Heart left ventricle (tissue), 16 donors: ENCODE results near the gene GTF3C1. TPM values are rescaled to one million over a fixed set of nuclear protein-coding genes. Genes with fewer than 3 reads are reported as not detected.

Experiments
- ATAC-seq, 4 donors: fragments of 200-7000 bp; cut with Tn5 transposase; one replicate each; pipeline ENCODE4 v1.9.1; 2020 to 2022; ENCODE audit warnings: moderate library complexity in 4 of 4, mild to moderate bottlenecking in 3 of 4, moderate number of reproducible peaks in 1 of 4
- DNase-seq, 5 donors: peaks; one replicate each; pipeline ENCODE4 v3.0.0-alpha.2; 2020
- H3K27ac ChIP-seq, 12 donors: fragments of 200-600 bp; sonication (generic) in 4 of 12; one replicate each; pipeline versions ENCODE4 v1.5.0 to v1.8.0; 2016 to 2022; ENCODE audit warnings: mild to moderate bottlenecking in 2 of 12
- H3K27me3 ChIP-seq, 9 donors: fragments of 200-600 bp; sonication (generic) in 2 of 9; one replicate each; pipeline versions ENCODE4 v1.5.1 to v1.8.0; 2016 to 2022; ENCODE audit warnings: mild to moderate bottlenecking in 3 of 9
- H3K36me3 ChIP-seq, 9 donors: fragments of 200-600 bp; sonication (generic) in 2 of 9; one replicate each; pipeline versions ENCODE4 v1.5.0 to v1.8.0; 2018 to 2022; ENCODE audit warnings: mild to moderate bottlenecking in 2 of 9
- H3K4me1 ChIP-seq, 12 donors: fragments of 200-600 bp; sonication (generic) in 4 of 12; one replicate each; pipeline versions ENCODE4 v1.5.0 to v1.8.0; 2016 to 2022; ENCODE audit warnings: mild to moderate bottlenecking in 3 of 12
- H3K4me3 ChIP-seq, 12 donors: fragments of 200-600 bp; sonication (generic) in 4 of 12; one replicate each; pipeline versions ENCODE4 v1.5.0 to v1.8.0; 2017 to 2022; ENCODE audit warnings: mild to moderate bottlenecking in 9 of 12, moderate library complexity in 4 of 12
- H3K9me3 ChIP-seq, 12 donors: fragments of 200-600 bp; sonication (generic) in 4 of 12; one replicate each; pipeline versions ENCODE4 v1.5.0 to v1.8.0; 2016 to 2022; ENCODE audit warnings: mild to moderate bottlenecking in 1 of 12
- POLR2A ChIP-seq, 2 donors: fragments of 450-650 bp; IDR thresholded peaks; one replicate each; pipeline ENCODE4 v1.6.1; 2017; ENCODE audit warnings: antibody characterized with exemption in 2 of 2, mild to moderate bottlenecking in 2 of 2, moderate library complexity in 2 of 2
- WGBS, 4 donors: extraction: QIAGEN DNeasy Blood & Tissue Kit in 2 of 4; methylation state at CpG; one replicate each; pipeline versions ENCODE4 v1.1.5 to v1.1.7; 2013 to 2018; 5-methylcytosine and 5-hydroxymethylcytosine counted together
- intact Hi-C, 10 donors: fragments of 100-400 bp; cut with DNase I; formaldehyde crosslinking; loops; one replicate each; pipeline versions ENCODE4 v1.11.1 to v1.14.2; 2022
- polyA plus RNA-seq, 2 donors: library from polyadenylated mRNA; stranded (reverse); fragments of 200-250 nt; gene quantifications; one replicate each; pipeline ENCODE4 v1.2.3, GENCODE V29; 2013
- total RNA-seq, 9 donors: library from RNA; depleted of rRNA in 2 of 9; stranded (reverse); fragments of >200 nt in 2 of 9; fragmentation: NEBNext Ultra II Directional in 3 of 9; extraction: Animal tissue kit (Norgen Biotek cat#: 25700) in 3 of 9; gene quantifications; one replicate each; pipeline versions ENCODE4 v1.1.0 to v1.2.4, GENCODE V29; 2016 to 2023
- TF ChIP-seq, protein P1 (sequence below), 12 donors: fragments of 200-600 bp; sonication (generic) in 4 of 12; IDR thresholded peaks; one replicate each; pipeline versions ENCODE4 v1.5.0 to v1.8.0; 2018 to 2022; ENCODE audit warnings: antibody characterized with exemption in 12 of 12, mild to moderate bottlenecking in 5 of 12
- donor health status: ischemic (EF 13 %, LVEDD 7.1; RV severe dilation, severe dysfunction).
- donor health status: healthy with polysubstance abuse.
- donor health status: DM: no; HTN: yes; CAD: no.
- donor health status: DM: no; HTN: no; CAD: no.
- donor health status: ischemic (EF 25% LVEDD 6.9; RV normal size, moderate dysfunction).
- donor health status: ischemic (EF 25% LVEDD 5.7; RV mildly dilated, moderate dysfunction).
- donor health status: healthy.
- donor health status: DM: yes; HTN: yes; CAD: no.
- donor health status: ischemic (EF 35%, LVEDD 5.7; RV mildly dilated, moderate dysfunction).
- donor health status: nonischemic (EF 11% LVEDD 7.7; RV severe dilation, severe dysfunction).
- donor health status: DM: yes; HTN: yes; CAD: no.
- donor health status: PGD.
- donor health status: ischemic (EF 29% LVEDD 5.4; RV normal size, mild dysfunction).
- donor health status: nonischemic (EF 23%, LVEDD 6.1; RV moderate dilation, normal function).

Gene GTF3C1
- total and polyA plus RNA-seq, 11 donors: 48.1 to 80.3 (median 69.5) TPM

DNA sequence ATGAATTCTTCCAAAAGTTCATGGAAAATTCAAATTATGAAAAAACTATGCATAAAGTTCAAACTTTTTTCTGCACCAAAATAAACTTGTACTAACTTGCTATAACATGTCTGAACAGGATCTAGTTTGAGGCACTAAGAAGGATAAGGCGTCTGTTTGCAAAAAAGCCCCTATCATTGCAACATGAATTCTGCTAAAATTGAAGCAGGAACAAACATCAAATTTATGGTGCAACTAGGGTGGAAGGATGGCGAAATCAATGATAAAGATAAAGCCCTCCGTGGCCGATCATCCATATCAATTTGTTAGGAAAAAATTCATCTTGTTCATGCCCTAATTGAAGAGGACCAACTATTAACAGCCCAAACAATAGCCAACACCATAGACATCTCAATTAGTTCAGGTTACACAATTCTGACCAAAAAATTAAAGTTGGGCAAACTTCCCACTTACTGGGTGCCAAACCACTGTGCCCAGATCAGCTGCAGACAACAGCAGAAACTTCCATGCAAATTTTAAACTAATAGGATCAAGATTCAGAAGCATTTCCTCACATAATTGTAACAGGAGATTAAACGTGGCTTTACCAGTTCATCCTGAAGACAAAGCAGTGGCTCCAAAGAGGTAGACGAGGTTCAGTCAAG is 134.8 kb downstream of the GTF3C1 start:
- H3K27me3 ChIP-seq: no peaks in the 10 kb centered on the region
- peak overlapping the region in 1 of 12 donors; percentile 54 for H3K27ac ChIP-seq
- peaks cover 0 to 19% (median 0%) of the 10 kb centered on the region in 12 donors for H3K4me1 ChIP-seq
- no peak for ATAC-seq
- no peak overlapping the region for H3K4me3 ChIP-seq
- peaks cover 0 to 9% (median 0%) of the 10 kb centered on the region in 12 donors for H3K9me3 ChIP-seq
- no peak for DNase-seq
- intact Hi-C loops: no loop called here
- 73 to 78% (median 77%) methylated on average over 6 of the region's 6 CpGs for WGBS, 4 donors
- TF ChIP-seq, protein P1, sequence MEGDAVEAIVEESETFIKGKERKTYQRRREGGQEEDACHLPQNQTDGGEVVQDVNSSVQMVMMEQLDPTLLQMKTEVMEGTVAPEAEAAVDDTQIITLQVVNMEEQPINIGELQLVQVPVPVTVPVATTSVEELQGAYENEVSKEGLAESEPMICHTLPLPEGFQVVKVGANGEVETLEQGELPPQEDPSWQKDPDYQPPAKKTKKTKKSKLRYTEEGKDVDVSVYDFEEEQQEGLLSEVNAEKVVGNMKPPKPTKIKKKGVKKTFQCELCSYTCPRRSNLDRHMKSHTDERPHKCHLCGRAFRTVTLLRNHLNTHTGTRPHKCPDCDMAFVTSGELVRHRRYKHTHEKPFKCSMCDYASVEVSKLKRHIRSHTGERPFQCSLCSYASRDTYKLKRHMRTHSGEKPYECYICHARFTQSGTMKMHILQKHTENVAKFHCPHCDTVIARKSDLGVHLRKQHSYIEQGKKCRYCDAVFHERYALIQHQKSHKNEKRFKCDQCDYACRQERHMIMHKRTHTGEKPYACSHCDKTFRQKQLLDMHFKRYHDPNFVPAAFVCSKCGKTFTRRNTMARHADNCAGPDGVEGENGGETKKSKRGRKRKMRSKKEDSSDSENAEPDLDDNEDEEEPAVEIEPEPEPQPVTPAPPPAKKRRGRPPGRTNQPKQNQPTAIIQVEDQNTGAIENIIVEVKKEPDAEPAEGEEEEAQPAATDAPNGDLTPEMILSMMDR (IDR thresholded peaks at IDR 0.05): no peak
- TF ChIP-seq POLR2A (IDR thresholded peaks at IDR 0.05): no peak
- no peaks in the 10 kb centered on the region for H3K36me3 ChIP-seq

DNA sequence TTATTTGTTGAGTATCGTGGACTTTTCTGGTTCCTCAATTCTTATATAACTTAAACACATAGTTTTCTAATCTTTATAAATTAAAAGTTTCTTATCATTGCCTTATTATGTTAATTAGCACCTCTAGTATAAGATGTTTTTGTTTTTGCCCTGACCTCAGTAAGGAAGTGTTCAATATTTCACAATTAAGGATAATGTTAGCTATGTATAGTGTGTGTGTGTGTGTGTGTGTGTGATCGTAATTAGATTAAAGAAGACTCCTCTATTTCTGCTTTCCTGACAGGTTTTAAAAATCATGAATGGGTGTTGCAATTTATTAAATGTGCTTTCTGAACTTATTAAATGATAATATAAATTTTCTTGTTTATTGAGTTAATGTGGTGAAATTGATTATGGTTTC is 135.8 kb downstream of the GTF3C1 start:
- peaks cover 0 to 10% (median 0%) of the 10 kb centered on the region in 12 donors for H3K9me3 ChIP-seq
- TF ChIP-seq, protein P1 (IDR thresholded peaks at IDR 0.05): no peak
- no peak for TF ChIP-seq POLR2A (IDR thresholded peaks at IDR 0.05)
- H3K4me3 ChIP-seq: no peak overlapping the region
- no peaks in the 10 kb centered on the region for H3K27me3 ChIP-seq
- ATAC-seq: no peak
- 76 to 88% (median 85%) methylated on average over 2 of the region's 2 CpGs for WGBS, 4 donors
- H3K4me1 ChIP-seq: peaks cover 0 to 19% (median 0%) of the 10 kb centered on the region in 12 donors
- intact Hi-C loops: no loop called here
- no peaks in the 10 kb centered on the region for H3K36me3 ChIP-seq
- no peak overlapping the region for H3K27ac ChIP-seq
- DNase-seq: no peak

DNA sequence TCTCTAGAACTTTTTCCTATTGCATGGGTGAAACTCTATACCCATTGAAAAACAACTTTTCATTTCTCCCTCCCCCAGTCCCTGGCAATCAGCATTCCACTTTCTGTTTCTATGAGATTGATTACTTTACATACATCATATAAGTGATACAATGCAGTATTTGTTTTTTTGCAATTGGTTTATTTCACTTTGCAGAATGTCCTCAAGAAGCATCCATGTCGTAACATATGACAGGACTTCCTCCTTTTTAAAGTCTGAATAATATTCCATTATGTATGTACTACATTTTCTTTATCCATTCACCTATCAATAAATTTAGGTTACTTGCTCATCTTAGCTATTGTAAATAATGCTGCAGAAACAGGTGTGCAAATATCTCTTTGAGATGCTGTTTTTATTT is 139.0 kb downstream of the GTF3C1 start:
- Histone ChIP-seq H3K4me1 (peaks cover 0 to 45% (median 0%) of the 10 kb centered on the region in 12 donors), H3K27me3 (peaks cover 0 to 2% (median 0%) of the 10 kb centered on the region in 9 donors), H3K4me3 (no peak overlapping the region), H3K27ac (no peak overlapping the region), H3K36me3 (no peaks in the 10 kb centered on the region), H3K9me3 (peaks cover 0 to 10% (median 0%) of the 10 kb centered on the region in 12 donors)
- intact Hi-C loops: no loop called here
- no peak for TF ChIP-seq POLR2A (IDR thresholded peaks at IDR 0.05)
- TF ChIP-seq, protein P1 (IDR thresholded peaks at IDR 0.05): no peak
- ATAC-seq: no peak
- DNase-seq: no peak
- 80 to 87% (median 82%) methylated on average over 1 of the region's 1 CpG for WGBS, 4 donors

Other genes with a start within 250 kb of the GTF3C1 start
- gene IL4R, start 235.9 kb downstream of the GTF3C1 start, total RNA-seq: 10 to 100 TPM in 4 of 9 donors, 1 to 10 TPM in 5; 6.7 to 47.4 (median 8.2) TPM
- gene IL4R, start 235.9 kb downstream of the GTF3C1 start, polyA plus RNA-seq: 1 to 10 TPM; 5.8 to 9.9 TPM
- 1 to 10 TPM in 2 of 9 donors, under 1 TPM in 6, not detected in 1; 0.12 to 6.0 (median 0.35) TPM for gene IL21R, start 147.7 kb downstream of the GTF3C1 start, total RNA-seq
- gene IL21R, start 147.7 kb downstream of the GTF3C1 start, polyA plus RNA-seq: under 1 TPM; 0.04 to 0.10 TPM
- 10 to 100 TPM in 8 of 9 donors, 1 to 10 TPM in 1; 9.7 to 26.3 (median 18.8) TPM for gene KATNIP, start 231 bp upstream of the GTF3C1 start, total RNA-seq
- 1 to 10 TPM; 5.8 to 9.1 TPM for gene KATNIP, start 231 bp upstream of the GTF3C1 start, polyA plus RNA-seq